ENCODE measurements around the gene P2RX2.

The P2RX2 gene

DNA sequence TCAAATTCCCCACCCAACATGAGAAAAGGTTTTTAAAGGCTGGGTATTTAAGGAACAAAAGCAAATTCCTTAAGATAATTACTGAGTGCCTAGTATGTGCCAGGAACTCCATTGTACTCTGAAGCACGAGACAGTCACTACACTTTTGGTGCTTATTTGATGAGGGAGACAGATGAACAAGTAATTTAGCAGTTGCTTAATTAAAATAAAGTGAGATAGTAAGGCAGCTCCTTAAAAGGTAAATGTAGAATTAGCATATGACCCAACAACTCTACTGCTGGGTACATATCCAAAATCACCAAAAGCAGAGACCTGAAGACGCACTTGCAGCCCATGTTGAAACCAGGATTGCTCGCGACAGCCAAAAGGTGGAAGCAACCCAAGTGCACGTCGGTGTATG is 47.2 kb downstream of the P2RX2 start:
- H3K4me3 Mint-ChIP-seq = no peak overlapping the region
- no peak overlapping the region for H3K27ac Mint-ChIP-seq
- peaks cover 8% of the 10 kb centered on the region for H3K4me1 Mint-ChIP-seq
- H3K27me3 Mint-ChIP-seq = no peaks in the 10 kb centered on the region
- peaks cover 15% of the 10 kb centered on the region for H3K36me3 Mint-ChIP-seq
- H3K9me3 Mint-ChIP-seq = no peaks in the 10 kb centered on the region

DNA sequence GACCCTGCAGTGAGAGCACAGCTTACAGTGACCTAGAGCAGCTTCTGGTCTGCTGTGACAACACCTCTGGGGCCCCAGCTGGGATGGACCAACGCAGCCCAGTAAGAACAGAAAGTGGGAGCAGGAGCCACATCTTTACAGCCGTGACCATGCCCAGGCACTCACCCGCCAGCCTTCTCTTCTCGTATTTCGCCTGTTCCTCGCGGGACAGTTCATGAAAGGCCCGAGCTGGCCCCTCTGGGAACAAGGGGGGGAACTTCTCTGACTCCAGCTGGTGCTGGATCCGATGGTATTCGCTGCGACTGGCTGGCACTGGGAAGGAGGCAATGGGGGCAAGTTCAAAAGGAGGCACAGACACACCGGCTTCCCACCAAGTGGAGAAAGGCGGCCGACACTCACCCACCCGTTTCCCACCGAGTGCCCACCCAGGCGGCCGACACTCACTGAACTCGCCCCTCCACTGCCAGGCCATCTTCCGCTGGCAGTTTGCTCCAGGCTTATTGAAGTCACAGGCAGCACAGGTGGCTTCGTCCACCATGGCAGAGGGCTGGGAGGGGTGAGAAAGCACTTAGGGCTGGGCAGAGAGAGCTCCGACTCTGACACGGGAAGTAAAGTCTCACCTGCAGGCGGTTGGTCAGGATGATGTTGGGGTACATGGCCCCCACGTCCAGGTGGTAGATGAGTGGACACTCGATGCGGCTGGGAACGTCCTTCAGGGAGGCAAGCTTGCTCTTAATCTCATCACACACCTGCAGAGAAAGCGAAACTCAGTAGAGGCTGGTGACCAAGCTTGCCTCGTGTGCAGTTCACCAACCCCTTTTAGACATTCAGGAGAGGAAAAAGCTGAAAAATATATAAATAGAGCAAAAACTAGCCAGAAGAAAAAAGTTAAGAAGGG is 49.9 kb downstream of the P2RX2 start:
- Mint-ChIP-seq H3K4me1 (no peaks in the 10 kb centered on the region), H3K27ac (no peak overlapping the region)

GRCh38 chr12:132669166-132669879 is 50.7 kb downstream of the P2RX2 start:
- no peak overlapping the region for H3K27ac Mint-ChIP-seq
- H3K27me3 Mint-ChIP-seq = no peaks in the 10 kb centered on the region
- no peaks in the 10 kb centered on the region for H3K9me3 Mint-ChIP-seq
- H3K4me1 Mint-ChIP-seq = no peaks in the 10 kb centered on the region
- H3K4me3 Mint-ChIP-seq = no peak overlapping the region
- peaks cover 11% of the 10 kb centered on the region for H3K36me3 Mint-ChIP-seq

More for the DNA sequence above, 49.9 kb downstream of the P2RX2 start:
- H3K27me3 Mint-ChIP-seq = no peaks in the 10 kb centered on the region
- H3K4me3 Mint-ChIP-seq = no peak overlapping the region
- peaks cover 12% of the 10 kb centered on the region for H3K36me3 Mint-ChIP-seq
- no peaks in the 10 kb centered on the region for H3K9me3 Mint-ChIP-seq

Data from activated naive CD4-positive, alpha-beta T cell treated with anti-CD3 and anti-CD28 coated beads, Interleukin-2, amount 50 U/mL, for 24 hours (primary cell).